GM19328 (cell line): ENCODE measurements around the gene RELT.
A peak's percentile ranks its signal among the peaks of the same experiment; 100 is the strongest.

Experiments used
- ATAC-seq: cut with Tn5 transposase; IDR thresholded peaks from one replicate; pipeline ENCODE4 v1.9.1; 2021; ENCODE audit warnings: mild to moderate bottlenecking, moderate library complexity; ENCODE audit not compliant: unreplicated experiment

RELT gene, protein sequence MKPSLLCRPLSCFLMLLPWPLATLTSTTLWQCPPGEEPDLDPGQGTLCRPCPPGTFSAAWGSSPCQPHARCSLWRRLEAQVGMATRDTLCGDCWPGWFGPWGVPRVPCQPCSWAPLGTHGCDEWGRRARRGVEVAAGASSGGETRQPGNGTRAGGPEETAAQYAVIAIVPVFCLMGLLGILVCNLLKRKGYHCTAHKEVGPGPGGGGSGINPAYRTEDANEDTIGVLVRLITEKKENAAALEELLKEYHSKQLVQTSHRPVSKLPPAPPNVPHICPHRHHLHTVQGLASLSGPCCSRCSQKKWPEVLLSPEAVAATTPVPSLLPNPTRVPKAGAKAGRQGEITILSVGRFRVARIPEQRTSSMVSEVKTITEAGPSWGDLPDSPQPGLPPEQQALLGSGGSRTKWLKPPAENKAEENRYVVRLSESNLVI

DNA sequence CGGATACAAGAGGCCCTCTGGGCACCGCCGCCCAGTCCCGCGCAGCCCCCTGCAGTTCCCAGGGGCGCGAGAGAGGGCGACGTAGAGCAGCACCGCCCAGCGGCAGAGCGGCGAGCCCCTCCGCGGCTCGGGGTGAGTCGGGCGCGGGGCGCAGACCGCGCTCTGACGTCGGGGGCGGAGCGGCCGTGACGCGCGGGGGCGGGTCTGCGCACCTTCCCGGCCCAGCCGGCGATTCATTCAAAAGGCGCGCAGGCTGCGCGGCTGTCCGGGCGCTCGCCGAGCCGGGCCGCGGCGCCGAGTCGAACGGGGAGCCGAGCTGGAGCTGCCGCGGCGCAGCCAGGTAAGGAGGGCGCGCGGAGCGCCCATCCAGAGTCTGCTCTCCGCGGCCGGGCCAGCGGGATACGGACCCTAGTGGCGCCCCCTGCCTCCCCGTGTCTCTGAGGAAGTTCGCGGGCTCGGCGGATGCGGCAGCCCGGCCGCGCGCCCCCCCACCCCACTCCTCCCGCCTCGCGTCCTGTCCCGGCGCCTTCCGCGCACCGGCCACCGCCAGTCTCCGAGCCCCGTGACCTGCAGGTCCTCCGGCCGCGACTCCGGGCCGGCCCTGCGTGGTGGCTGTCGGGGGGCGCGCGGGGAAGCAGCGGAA, at the start of gene RELT:
Gene RELT, plus strand, starts transcription at position 240 of the 643 bp plus-strand sequence. CDS start 12,738 bp downstream, outside the sequence.
- peak; percentile 74 for ATAC-seq

DNA sequence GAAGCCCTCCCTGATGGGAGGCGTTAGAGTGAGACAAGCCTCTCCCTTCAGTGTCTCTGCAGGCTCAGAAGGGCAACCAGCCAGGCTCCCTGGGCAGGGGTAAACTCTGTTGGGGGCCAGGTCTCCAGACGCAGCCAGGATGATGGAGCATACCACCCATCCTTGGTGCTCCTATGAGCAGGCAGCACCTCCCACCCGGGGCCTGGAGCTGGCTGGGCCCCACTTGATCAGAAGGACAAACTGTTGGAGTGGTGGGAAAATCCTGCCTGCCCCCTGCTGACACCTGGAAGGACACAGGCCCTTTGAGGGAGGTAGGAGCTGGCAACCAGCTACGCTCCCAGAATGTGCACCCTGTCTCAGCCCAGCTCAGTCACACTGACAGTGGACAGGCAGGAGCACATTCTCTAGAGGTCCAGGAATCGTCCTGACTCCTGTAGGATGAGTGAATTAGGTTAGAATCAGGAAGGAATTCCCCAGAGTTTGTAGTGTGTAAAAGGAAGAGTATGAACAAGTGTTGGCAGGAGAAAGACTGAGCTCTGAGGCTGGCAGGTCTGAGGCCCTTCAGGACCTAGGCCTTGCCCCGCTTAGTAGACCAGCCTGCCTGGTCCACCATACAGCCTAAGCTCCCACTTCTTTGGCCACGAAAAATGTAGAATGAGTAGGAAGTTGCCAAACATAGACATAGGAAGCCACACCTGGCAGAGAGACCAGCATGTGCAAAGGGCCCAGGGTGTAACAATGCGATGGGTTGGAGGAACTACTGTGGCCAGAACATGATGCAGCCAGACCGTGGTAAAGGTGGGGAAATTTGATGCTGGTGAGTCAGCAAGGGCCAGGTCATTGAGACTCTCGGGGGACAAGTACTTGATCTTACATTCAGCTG, 49.0 kb upstream of the RELT start:
- no peak for ATAC-seq

DNA sequence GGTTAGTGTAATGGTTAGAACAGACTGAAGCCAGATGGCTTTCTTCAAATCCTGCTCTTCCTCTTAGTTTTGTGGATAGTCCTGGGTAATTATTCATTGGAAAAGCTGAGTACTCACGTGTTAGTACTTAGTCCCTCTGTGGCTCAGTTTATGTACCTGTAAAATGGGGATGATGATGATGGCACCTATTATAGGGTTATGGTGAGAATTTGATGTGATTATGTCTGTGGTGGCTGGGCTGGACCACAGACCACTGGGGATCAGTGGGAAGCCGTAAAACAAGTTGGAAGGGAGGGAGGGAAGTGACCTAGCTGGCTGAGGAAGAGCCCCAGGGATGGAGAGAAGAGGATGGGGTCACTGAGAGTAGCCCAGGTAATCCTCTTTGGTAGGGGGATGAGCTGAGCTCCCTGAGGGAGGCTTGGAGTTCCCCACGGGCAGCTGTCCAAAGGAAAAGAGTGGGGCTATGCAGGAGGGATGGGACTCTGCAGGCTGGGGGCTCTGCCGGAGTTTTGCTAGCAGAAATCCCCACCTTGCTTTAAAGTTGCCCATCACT, 48.3 kb upstream of the RELT start:
- ATAC-seq, result no peak

DNA sequence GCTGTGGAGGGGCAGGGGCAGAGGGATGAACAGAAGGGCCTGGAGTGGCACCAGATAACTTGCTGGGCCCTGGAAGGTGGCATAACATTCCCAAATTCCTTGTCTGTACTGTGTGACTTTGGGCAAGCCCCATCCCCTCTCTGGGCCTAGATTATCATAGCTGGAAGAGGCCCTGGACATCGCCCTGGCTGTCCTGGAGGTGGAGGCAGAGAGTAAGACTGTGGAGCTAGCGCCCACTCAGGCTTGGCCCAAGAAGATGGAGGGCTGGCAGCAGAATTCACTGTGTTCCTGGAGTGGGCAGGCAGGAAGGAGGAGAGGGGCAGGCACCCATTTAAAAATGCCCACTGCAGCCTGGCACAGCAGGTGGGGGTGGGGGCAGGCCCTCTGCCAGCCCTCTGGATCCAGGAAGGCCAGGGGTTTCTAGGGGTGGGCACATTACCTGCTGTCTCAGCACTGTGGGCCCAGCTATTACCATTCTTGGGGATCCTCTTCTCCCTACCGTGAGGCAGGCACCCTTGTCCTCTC, 45.6 kb upstream of the RELT start:
- no peak for ATAC-seq

DNA sequence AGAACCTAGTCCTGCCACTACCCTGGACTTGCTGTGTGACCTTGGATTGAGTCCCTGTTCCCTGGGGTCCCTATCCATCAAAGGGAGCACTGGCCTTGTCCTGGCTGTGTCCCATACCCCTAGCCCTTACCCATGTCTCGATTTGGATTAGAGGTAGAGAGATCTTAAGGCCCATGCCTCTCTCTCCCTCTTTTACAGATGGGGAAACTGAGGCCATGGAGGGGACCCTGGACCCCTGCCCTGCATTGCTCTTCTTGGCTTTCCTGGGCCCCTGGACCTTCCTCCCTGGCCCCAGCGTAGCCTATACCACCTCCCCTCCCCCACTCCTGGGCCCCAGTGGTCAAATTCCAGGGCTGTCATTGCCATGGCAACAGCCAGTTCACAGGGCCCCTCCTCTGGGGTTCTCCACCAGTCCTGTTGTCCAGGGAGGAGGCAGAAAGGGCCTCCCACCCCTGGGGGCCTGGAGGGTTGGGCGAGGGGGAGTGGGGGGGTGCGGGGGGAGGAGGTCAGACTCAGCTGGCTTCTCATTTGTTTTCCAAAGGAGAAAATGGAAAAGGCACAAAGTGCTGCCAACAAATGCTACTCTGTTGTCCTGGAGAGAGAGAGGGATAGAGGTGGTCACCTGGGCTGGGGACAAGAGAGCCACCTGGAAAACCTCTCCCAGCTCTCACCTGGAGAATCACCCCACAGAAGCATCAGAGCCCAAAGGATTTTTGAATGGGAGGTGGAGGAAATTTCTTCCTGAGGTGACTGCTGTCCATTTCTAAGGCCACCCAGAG, 44.9 kb upstream of the RELT start:
- ATAC-seq, result no peak

DNA sequence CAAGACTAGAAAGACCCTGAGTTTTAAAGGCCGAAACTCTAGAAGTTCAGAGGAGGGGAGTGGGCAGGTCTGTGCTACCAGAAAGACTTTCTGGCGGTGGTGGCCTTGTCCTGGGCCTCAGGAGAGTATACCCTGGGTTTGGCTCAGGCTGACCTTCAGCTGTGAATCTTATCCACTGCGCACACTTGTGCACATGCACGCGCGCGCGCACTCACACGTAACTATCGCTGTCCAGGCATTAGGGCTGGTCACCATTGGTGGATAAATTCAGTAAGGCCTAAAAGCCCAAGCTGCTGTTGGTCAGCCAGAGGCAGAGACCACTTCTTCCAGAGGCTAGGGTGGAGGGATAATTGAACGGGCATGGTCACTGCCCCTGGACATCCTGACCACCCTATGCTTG, 43.0 kb upstream of the RELT start:
- no peak for ATAC-seq

DNA sequence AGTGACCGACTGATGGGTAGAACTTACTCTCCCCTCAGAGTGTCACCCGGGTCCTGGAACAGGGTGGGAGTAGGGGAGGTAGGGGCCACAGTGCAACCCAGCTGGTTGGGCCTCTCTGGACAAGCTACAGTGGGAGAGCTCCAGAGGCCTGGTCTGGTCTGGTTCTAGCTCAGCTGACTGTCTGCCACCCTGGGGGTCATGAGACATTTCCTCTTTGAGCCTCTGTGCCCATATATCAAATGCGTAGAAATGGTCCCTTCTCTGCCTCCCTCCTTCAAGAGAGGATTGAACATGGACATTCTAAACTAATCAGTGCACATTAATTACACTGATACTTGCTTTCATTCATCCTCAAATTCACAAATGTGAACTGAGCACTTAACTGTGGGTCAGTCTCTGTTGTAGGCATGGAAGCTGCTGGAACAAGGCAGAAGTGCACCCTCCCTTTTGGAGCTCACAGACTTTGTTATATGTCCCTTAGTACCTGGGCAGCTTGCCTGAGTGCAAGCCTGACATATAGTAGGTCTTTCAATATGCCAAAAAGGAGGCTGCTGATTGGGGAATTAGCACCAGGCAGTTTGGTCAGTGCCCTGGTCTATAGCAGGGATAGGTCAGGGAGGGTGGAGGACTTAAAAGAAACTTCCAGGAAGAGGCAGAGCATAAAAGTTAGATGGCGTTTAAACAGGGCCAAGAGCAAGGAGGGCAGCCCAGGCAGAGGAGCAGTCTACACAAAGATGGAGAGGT, 42.4 kb upstream of the RELT start:
- ATAC-seq, result no peak

DNA sequence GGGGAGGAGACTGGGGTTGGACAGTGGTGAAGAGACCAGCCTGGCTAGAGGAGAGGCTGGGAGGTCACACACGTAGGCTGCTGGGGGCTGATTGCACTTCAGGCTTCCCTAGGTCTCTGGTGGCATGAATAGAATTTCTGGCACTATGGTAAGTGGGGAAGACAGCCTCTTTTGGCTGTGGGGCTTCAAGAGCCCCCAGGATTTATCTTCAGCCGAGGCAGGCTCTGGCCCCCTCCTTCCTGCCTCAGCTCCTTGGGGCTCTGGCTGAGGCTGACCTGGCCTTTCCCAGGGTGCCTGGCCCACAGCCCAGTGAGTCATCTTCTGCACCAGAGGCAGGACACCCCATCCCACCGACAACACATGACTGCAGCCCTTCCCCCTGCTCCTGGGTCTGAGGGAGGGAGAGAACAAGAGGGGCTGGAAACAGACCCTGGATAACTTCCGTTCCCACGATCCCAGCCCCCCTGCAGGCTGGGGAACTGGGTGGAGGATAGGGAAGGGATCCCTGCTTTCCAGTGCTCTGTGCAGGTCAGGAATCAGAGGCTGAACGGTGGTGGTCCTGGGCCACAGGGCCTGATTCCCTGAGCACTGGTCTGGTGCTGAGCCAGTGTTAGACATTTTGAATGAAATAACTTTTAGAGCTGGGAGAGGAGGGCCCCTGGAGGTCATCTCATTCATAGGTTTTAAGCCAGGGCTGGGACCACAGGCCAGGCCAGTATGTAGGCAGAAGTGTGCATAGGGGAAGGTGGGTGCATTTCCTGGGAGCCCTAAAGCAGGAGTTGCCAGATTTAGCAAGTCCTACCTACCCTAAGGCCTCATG, 41.6 kb upstream of the RELT start:
- ATAC-seq, result no peak

DNA sequence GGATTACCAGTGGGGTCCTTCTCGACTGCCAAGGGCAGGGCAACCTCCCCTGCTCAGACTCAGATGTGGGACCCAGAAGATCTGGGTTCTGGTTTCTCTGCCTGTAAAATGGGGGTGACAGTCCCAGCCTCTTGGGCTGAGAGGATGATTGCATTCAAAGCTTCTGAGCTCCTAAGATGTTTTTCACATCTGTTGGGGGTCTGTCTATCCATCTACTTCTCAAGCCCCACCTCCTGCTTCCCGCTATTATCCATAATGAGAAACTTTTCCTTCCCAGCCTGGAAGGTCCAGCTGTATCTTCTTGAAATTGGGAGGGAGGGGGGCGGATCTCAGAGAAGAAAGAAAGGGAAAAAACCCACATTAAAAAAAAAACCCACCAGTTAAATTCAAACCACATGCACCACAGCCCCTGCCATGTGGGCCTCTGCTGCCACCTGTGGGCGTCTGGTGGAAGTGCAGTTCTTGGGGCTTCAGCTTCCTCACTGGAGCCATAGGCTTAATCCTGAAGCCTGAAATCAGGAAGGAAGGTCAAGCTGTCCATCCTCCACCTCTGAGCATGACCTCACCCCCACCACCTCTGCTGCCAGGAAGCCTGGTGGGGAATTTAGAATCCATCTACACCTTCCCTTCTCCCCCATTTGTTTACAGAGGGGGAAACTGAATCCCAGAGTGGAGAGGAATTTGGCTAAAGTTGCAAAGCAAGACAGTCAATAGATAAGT, 40.8 kb upstream of the RELT start:
- no peak for ATAC-seq

DNA sequence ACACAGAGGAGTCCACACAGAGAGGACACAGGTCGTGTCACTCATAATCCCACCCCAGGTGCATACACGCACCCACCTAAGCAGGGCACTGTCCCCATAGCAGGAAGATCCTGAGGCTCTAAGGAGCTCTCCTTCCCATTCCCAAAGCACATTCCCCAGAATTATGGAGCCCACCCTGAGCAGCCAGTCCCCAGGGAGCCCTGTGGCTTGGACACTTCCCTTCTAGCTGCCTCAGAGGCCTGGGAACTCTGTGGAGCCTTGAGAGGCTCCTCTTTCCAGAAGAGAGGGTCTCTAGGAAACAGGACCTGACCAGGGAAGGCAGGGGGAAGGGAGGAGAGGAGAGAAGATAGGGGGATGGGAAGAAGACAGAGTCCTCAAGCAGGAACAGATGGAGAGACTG, 38.4 kb upstream of the RELT start:
- ATAC-seq, result no peak

DNA sequence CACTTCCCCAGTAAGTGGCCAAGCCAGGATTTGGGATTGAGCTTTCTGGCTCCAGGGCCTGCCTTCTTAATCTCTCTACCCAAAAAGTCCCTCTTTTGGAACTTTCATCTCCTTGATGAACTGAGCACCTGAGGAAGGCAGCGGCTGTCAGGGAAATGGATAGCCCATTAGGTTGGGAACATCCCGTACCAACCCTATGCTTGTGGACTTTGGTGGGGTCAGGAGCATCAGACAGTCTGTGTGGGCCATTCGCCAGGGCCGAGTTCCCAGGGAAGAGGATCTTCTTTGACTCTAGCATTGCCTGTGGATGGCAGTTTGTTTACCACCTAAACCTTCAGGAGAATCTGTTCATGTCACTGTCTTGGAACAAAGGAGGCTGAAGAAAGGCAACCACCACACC, 37.9 kb upstream of the RELT start:
- ATAC-seq, result no peak

DNA sequence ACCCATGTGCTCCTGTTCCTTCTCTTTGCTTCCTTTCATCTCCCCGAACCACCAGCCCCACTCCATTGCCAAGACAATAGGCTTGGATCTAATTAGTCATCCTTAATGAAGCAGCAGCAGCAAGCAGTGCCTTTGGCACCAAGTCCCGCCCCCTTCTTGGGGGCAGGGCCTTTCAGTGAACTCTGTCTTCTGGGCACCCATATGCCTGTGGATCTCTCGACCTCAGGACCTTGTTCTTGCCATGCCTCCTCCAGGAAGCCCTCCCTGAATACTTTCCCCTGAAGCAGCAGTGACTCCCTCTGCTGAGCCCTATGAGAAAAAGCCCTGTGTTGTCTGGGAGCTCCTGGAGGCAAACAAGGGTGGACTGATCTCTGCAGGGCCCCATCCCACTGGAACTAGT, 36.0 kb upstream of the RELT start:
- ATAC-seq, result no peak

DNA sequence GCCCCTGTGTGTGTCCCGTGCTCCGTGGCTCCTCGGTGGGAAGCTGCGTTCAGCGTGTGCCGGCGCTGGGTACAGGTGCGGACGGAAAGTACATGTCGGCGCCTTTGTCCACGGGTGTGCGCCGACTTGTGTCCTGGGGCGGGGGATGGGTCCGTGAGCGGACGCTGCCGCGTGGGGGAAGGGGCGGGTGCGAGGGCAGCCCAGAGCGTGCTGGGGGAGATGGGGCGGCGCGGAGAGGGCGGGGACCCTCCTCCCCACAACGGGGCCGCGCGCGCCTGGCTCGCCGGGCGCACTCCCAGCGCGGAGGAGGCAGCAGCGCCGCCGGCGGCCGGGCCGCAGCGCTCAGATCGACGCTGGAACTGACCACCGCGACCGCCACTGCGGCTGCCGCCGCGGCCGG, 33.6 kb upstream of the RELT start:
- ATAC-seq, result no peak

DNA sequence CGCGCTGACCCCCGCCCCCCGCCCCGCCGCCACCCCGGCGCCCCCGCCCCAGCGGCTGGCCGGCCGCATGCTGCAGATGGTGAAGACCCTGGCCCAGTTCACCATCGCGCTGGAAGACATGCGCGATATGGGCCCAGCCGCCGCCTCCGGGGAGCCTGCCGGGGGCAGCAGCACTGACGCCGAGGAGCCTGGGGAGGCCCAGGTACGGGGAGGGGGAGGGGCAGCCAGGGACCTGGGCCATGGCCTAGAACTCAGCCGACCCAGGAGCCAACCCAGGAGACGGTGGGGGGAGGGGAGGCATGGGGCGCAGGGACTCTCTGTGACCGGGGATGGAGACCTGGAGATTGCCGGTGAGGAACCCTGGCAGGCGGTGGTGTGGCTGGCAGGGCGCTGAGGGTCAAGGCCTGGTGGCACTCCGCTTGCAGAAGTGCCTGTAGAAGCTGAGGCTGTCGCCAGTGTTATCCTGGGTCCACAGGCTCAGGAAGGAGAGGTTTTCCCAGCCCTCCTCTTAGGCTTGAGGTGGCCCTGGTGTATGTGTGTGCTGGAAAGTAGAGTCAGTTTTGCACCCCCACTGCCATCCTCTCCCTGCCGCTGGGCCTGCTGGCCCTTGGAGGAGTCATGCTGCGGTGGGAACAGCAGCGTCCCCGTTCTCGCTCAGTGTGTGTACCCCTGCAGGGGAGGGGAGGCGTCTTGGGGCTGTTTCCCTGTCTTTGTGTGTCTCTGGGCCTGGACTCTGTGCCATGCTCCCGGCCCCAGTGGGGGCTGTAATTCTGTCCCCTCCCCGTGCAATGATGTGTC, 32.9 kb upstream of the RELT start:
- ATAC-seq, result no peak

DNA sequence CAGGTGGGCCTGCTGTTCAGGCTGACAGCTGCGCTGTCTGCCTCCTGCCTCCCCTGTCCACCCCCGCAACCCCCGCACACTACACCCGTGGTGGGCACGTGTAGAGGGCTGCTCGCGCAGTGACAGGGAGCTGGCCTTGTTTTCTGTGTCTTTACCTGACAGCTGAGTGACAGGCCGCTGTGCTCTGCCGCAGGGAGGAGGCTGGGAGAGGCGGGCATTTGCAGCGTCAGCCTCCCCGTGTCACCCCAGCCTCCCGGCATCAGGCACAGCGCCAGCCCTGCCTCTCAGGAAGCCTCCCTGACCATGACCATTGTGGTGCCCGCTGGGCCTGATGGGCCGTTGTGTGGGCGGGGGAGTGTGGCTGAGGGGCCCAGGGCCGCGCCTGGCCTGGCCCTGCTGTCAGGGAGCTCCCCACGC, 32.0 kb upstream of the RELT start:
- ATAC-seq, result no peak

DNA sequence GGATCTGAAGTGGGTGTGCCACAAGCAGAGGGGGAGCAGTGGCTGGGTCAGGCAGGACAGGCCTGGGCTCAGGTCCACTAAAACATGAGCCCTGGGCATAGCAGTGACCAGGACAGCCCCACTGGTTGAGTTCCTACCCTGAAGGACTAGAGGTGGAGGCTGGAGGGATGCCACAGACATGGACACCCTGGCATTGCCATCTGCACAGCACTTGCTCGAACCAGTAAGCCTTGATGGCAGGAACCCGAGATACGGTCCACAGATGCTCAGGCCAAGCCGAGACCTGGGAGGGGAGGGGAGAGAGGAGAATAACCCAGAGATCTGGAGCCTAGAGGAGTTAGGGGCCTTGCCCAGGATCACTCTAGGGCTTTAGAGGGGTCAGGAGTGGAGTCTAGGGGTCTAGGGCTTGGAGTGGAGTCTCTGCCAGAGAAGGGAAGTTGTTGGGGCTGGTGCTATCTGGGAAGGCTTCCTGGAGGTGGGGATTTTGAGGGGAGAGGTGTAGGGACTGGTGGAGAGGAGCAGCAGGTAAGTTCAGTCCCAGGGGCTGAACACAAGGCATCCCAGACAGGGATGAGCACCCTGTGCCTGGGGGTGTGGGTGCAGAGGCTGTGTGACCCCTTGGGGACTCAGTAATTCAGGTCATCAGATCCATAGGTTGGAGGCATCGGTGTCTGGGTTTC, 30.6 kb upstream of the RELT start:
- ATAC-seq, result no peak
